ENCODE measurements around the gene FOXN3. TPM values are rescaled to one million over a fixed set of nuclear protein-coding genes. Genes with fewer than 3 reads are reported as not detected.

The FOXN3 gene
- polyA plus RNA-seq, 2 of the 4 experiments (the other 2 are of a cell fraction), result 6.0 to 6.4 TPM

DNA sequence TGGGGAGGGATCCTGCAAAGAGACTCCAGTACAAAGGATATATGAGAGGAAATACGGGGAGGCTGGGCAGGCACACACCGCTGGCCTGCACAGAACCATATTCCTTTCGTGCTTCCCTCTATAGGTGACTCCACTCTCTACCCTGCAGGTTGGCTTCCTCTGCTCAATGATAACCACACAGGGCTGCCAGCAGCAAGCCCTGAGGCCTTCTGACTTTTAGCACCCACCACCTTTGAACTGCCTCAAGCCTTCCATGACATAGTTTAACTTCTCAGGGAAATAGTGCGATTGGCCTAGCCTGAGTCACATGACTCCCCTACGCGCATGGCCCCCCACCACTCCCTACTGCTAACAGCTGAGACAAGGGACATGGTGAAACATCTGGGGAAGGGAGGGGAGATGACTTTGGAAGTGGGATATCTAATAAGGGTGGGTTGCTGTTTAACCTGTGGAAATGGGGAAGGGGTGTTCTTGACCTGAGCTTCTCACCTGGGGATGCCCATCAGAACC is 3.0 kb upstream of the FOXN3 start:
- H3K4me2 ChIP-seq, result no peak overlapping the region
- 93% methylated on average over 6 of the region's 6 CpGs for WGBS (ENCODE audit: missing lambda C conversion rate)
- CTCF ChIA-PET, result no interaction called here

GRCh38 chr14:89418976-89419375 is 1.9 kb upstream of the FOXN3 start:
- Histone ChIP-seq H3K4me3 (no peak overlapping the region), H3K9me3 (no peaks in the 10 kb centered on the region), H3K4me2 (no peak overlapping the region), H3K4me1 (peaks cover 19% of the 10 kb centered on the region), H3K27ac (no peak overlapping the region)
- ATAC-seq (no peak), DNase-seq (ENCODE audit: low read depth in 1 of 2, low spot score in 1 of 2) (no peak), FAIRE-seq (no peak)
- TF ChIP-seq, protein P1, sequence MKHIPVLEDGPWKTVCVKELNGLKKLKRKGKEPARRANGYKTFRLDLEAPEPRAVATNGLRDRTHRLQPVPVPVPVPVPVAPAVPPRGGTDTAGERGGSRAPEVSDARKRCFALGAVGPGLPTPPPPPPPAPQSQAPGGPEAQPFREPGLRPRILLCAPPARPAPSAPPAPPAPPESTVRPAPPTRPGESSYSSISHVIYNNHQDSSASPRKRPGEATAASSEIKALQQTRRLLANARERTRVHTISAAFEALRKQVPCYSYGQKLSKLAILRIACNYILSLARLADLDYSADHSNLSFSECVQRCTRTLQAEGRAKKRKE (CRISPR knock-in tag; IDR thresholded peaks at IDR 0.05; ENCODE audit: low read depth), result no peak
- TF ChIP-seq NPAS2 (CRISPR knock-in tag; IDR thresholded peaks at IDR 0.05; ENCODE audit: borderline replicate concordance), result no peak
- TF ChIP-seq HDAC2 (IDR thresholded peaks at IDR 0.05), result no peak
- TF ChIP-seq SMC3 (IDR thresholded peaks at IDR 0.05), result no peak
- ChIA-PET CTCF (interaction anchor here (1.2 to 1.3 kb wide), 2 partner anchors 11 to 114 kb away, joined by 3 read pairs; no protein-coding TSS in a partner anchor), POLR2A (no interaction called here)
- 90% methylated on average over 2 of the region's 2 CpGs for WGBS (ENCODE audit: missing lambda C conversion rate)

More for the DNA sequence above, 3.0 kb upstream of the FOXN3 start:
- Histone ChIP-seq H3K9me3 (no peaks in the 10 kb centered on the region), H3K27ac (no peak overlapping the region), H3K4me1 (peaks cover 19% of the 10 kb centered on the region), H3K4me3 (no peak overlapping the region)
- FAIRE-seq (no peak), DNase-seq (ENCODE audit: low read depth in 1 of 2, low spot score in 1 of 2) (no peak), ATAC-seq (no peak)
- POLR2A ChIA-PET, result no interaction called here
- TF ChIP-seq BHLHE40 (IDR thresholded peaks at IDR 0.05; ENCODE audit: low read depth, low read length) (no peak), POLR2A (IDR thresholded peaks at IDR 0.05; ENCODE audit: low read length) (no peak), PHF8 (IDR thresholded peaks at IDR 0.05; ENCODE audit: borderline replicate concordance, low read depth) (no peak), RCOR1 (IDR thresholded peaks at IDR 0.05; ENCODE audit: low read depth, low read length) (no peak), E2F6 (IDR thresholded peaks at IDR 0.05; ENCODE audit: borderline replicate concordance, low read depth) (no peak), NPAS2 (CRISPR knock-in tag; IDR thresholded peaks at IDR 0.05; ENCODE audit: borderline replicate concordance) (no peak), FOXS1 (CRISPR knock-in tag; IDR thresholded peaks at IDR 0.05) (no peak), ZFP36 (IDR thresholded peaks at IDR 0.05; ENCODE audit: borderline replicate concordance, partially characterized antibody) (no peak), NR3C1 (IDR thresholded peaks at IDR 0.05) (no peak), RNF2 (IDR thresholded peaks at IDR 0.05; ENCODE audit: borderline replicate concordance, low read depth) (no peak), JUNB (IDR thresholded peaks at IDR 0.05) (no peak), POLR2AphosphoS2 (conservative IDR thresholded peaks at IDR 0.05; ENCODE audit: low read length) (no peak)
- TF ChIP-seq, protein P2, sequence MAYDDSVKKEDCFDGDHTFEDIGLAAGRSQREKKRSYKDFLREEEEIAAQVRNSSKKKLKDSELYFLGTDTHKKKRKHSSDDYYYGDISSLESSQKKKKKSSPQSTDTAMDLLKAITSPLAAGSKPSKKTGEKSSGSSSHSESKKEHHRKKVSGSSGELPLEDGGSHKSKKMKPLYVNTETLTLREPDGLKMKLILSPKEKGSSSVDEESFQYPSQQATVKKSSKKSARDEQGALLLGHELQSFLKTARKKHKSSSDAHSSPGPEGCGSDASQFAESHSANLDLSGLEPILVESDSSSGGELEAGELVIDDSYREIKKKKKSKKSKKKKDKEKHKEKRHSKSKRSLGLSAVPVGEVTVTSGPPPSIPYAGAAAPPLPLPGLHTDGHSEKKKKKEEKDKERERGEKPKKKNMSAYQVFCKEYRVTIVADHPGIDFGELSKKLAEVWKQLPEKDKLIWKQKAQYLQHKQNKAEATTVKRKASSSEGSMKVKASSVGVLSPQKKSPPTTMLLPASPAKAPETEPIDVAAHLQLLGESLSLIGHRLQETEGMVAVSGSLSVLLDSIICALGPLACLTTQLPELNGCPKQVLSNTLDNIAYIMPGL (CRISPR knock-in tag; IDR thresholded peaks at IDR 0.05; ENCODE audit: borderline replicate concordance), result no peak
- TF ChIP-seq, protein P3, sequence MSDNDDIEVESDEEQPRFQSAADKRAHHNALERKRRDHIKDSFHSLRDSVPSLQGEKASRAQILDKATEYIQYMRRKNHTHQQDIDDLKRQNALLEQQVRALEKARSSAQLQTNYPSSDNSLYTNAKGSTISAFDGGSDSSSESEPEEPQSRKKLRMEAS (IDR thresholded peaks at IDR 0.05), result no peak
- TF ChIP-seq, protein P4, sequence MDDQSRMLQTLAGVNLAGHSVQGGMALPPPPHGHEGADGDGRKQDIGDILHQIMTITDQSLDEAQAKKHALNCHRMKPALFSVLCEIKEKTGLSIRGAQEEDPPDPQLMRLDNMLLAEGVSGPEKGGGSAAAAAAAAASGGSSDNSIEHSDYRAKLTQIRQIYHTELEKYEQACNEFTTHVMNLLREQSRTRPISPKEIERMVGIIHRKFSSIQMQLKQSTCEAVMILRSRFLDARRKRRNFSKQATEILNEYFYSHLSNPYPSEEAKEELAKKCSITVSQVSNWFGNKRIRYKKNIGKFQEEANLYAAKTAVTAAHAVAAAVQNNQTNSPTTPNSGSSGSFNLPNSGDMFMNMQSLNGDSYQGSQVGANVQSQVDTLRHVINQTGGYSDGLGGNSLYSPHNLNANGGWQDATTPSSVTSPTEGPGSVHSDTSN (IDR thresholded peaks at IDR 0.05), result no peak
- TF ChIP-seq, protein P5, sequence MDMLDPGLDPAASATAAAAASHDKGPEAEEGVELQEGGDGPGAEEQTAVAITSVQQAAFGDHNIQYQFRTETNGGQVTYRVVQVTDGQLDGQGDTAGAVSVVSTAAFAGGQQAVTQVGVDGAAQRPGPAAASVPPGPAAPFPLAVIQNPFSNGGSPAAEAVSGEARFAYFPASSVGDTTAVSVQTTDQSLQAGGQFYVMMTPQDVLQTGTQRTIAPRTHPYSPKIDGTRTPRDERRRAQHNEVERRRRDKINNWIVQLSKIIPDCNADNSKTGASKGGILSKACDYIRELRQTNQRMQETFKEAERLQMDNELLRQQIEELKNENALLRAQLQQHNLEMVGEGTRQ (IDR thresholded peaks at IDR 0.05), result no peak
